GM12891 (cell line): ENCODE results near the gene MFSD2B.
A peak's percentile ranks its signal among the peaks of the same experiment; 100 is the strongest.
"Not testable (repeated sequence)": the region's sequence is repeated elsewhere in the genome, so short reads cannot be mapped to it uniquely, and the experiment has no call there.

Experiments used
- DNase-seq: peaks from one replicate; pipeline ENCODE4 v3.0.0; 2011; ENCODE audit warnings: low spot score; ENCODE audit not compliant: insufficient read length
- FAIRE-seq: peaks from 2 replicates; lab custom pipeline; 2011; peaks lifted over from hg19 to GRCh38; lab: Jason Lieb, UNC
- PAX5 ChIP-seq: IDR thresholded peaks from 2 replicates; pipeline ENCODE4 v1.6.1; 2011; ENCODE audit warnings: low read length, moderate library complexity, mild to moderate bottlenecking; ENCODE audit not compliant: insufficient read depth, severe bottlenecking
- POLR2A ChIP-seq: IDR thresholded peaks from 2 replicates; pipeline ENCODE4 v1.6.1; 2011; ENCODE audit warnings: low read depth, low read length, control low read depth
- POLR2AphosphoS5 ChIP-seq: IDR thresholded peaks from 2 replicates; pipeline ENCODE4 v1.6.1; 2011; ENCODE audit warnings: low read depth, low read length, control low read depth
- POU2F2 ChIP-seq: IDR thresholded peaks from 2 replicates; pipeline ENCODE4 v1.6.1; 2011; ENCODE audit warnings: low read depth, mild to moderate bottlenecking, control low read depth, low read length, moderate library complexity
- SPI1 ChIP-seq: IDR thresholded peaks from 2 replicates; pipeline ENCODE4 v1.6.1; 2011; ENCODE audit warnings: low read depth, low read length, control low read depth
- TAF1 ChIP-seq: IDR thresholded peaks from 2 replicates; pipeline ENCODE4 v1.6.1; 2011; ENCODE audit warnings: low read depth, low read length, control low read depth

The MFSD2B gene

GRCh38 chr2:24040511-24040910, 30.6 kb downstream of the MFSD2B start:
- DNase-seq (no peak), FAIRE-seq (no peak)
- TF ChIP-seq POLR2AphosphoS5: no peak
- no peak for TF ChIP-seq SPI1
- TF ChIP-seq POLR2A: no peak
- TF ChIP-seq TAF1: no peak
- TF ChIP-seq POU2F2: no peak
- TF ChIP-seq PAX5: no peak

- not testable (repeated sequence) for DNase-seq, FAIRE-seq
These were observed 33.2 kb downstream of the MFSD2B start for GRCh38 chr2:24043133-24043532.

- DNase-seq (no peak), FAIRE-seq (peak; percentile 50)
- no peak for TF ChIP-seq POU2F2
- TF ChIP-seq TAF1: no peak
- TF ChIP-seq POLR2A: no peak
- no peak for TF ChIP-seq PAX5
- no peak for TF ChIP-seq POLR2AphosphoS5
- no peak for TF ChIP-seq SPI1
These were observed 35.9 kb downstream of the MFSD2B start for GRCh38 chr2:24045511-24046508.

GRCh38 chr2:24046599-24046929, 36.7 kb downstream of the MFSD2B start:
- TF ChIP-seq POU2F2: no peak
- TF ChIP-seq SPI1: no peak
- TF ChIP-seq POLR2A: no peak
- no peak for TF ChIP-seq TAF1
- TF ChIP-seq PAX5: no peak
- no peak for TF ChIP-seq POLR2AphosphoS5
- no peak for FAIRE-seq
- DNase-seq: no peak

GRCh38 chr2:24046930-24047702, 37.2 kb downstream of the MFSD2B start, which contains the start of gene WDCP:
TSS of gene WDCP (minus strand) at chr2:24047391. CDS start at chr2:24039494, 7,897 bp downstream.
- peak; percentile 88 for TF ChIP-seq POU2F2
- peak; percentile 88 for TF ChIP-seq POLR2A
- TF ChIP-seq SPI1: no peak
- TF ChIP-seq PAX5: no peak
- TF ChIP-seq TAF1: peak; percentile 85
- peak; percentile 87 for TF ChIP-seq POLR2AphosphoS5
- FAIRE-seq: peak; percentile 90

DNA sequence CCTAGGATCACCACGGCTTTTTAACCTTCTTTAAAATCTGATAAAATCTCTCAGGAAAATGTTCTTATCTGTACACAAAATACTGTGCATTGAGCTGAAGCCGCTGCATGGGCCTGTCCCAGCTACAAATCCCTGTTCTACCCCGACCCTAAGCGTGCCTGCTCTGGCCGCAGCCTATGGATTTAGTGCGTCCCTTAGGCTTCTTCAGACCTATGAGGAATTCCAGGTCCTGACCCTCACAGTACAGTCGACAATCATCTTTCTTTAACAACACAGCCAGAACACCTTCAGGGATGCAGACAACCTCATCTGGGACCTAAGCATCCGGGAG, 37.8 kb downstream of the MFSD2B start:
- no peak for TF ChIP-seq SPI1
- TF ChIP-seq TAF1: no peak
- TF ChIP-seq POU2F2: no peak
- DNase-seq: no peak
- no peak for FAIRE-seq

More at GRCh38 chr2:24046930-24047702, 37.2 kb downstream of the MFSD2B start, which contains the start of gene WDCP:
- peak; percentile 73 for DNase-seq

DNA sequence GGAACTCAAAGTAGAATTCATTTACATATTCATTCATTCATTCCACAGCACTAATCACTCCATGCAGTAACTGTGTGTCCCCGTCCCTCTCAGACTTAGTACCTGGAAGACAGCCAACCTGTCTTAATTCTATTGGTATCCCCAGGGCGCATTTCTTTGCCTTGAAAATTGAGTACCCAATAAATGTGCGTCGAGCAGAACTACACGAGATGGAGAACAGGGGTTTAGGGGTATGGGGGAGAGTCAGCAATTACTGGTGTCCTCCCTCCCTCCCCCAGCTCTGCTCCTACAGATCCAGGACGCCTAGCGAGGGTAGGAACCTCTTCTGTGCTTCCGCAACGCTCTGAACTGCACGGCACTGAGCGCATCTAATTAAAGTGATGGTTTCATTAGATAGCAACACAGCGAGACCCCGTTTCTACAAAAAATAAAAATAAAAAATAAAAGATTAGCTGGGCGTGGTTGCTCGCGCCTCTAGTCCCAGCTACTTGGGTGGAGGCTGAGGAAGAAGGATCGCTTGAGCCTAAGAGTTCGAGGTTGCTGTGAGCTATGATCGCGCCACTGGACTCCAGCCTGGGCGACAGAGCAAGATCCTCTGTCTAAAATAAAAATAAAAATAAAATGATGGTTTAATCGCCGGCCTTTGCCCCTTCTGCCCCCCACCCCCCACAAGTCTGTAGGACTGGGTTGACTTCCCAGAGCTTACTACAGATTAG, 39.0 kb downstream of the MFSD2B start:
- FAIRE-seq: no peak
- no peak for TF ChIP-seq POLR2A
- TF ChIP-seq POLR2AphosphoS5: no peak
- TF ChIP-seq POU2F2: no peak
- TF ChIP-seq TAF1: no peak
- TF ChIP-seq SPI1: no peak
- TF ChIP-seq PAX5: no peak
- DNase-seq: no peak

- TF ChIP-seq TAF1: no peak
- TF ChIP-seq POU2F2: no peak
- DNase-seq (peak; percentile 47), FAIRE-seq (peak; percentile 38)
These were observed 39.7 kb downstream of the MFSD2B start, which contains the start of gene FKBP1B for GRCh38 chr2:24049485-24050021. TSS of gene FKBP1B (plus strand) at chr2:24049741. CDS start at chr2:24049850, 109 bp downstream.

GRCh38 chr2:24050041-24050979, 40.4 kb downstream of the MFSD2B start:
- TF ChIP-seq POLR2AphosphoS5: no peak
- 0 out of 2 replicates have a peak, but pooled peaks have one; percentile 19 for TF ChIP-seq SPI1
- DNase-seq: no peak
- FAIRE-seq: no peak
